IPS DF 19.7 (cell line): ENCODE measurements around the gene F7.
"Not testable (repeated sequence)": the region's sequence is repeated elsewhere in the genome, so short reads cannot be mapped to it uniquely, and the experiment has no call there.

Source experiments
- DNase-seq: peaks from one replicate; pipeline ENCODE4 v3.0.0-alpha.2; 2013; ENCODE audit warnings: low read depth, low spot score

Gene F7

DNA sequence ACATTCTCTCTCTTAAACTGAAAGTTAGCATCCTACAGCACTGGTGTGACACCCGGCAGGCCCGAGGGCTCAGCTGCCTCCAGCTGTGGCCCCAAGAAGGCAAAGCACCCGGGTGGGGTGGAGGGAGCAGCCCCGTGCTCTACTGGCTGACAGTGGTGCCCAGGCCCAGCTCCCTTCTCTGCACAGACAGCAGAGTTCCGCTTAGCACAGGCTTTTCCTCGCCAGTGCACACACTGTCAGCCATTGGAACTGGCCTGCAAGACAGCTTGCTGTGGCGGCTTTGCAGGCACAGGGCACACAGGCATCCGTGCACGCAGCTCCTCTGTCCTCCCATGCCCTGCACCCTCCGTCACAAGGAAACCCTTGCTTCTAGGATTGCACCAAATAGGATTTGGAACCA, 3.3 kb upstream of the F7 start:
- DNase-seq = not testable (repeated sequence)

DNA sequence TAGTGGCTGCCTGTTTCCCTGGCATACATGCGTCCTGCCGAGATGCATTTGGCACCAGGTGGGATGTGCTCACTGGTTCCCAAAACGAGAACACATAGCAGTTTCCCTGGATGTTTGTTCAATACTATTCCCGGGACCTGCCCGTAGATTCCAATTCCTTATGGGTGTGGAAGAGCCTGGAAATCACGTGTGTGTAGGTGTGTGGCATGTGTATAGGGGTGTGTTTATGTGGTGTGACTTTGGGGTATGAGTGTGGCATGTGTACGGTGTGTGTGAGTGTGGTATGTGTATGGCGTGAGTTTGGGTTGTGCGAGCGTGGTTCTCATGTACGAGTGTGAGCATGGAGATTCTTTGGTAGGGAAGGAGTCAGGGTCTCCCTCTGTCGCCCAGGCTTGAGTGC, 2.9 kb upstream of the F7 start:
- DNase-seq = no peak

DNA sequence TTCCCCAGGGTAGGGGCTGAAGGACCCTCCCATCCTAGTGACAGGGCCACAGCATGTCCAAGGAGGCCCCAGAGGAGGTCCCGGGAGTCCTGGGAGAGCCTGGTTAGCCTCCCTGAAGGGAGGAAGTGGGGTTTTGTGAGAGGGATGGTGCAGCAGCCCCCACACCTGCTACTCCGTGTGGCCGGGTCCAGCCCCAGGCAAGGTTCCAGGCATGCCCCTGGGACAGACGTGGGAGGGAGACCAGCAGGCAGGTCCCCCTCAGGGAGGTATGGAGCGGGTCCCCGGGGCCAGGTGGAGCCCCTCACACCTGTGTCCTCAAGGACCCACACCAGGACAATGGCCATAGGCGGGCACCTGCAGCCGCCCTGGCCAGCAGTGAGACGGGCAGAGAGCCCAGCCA, 1.9 kb upstream of the F7 start:
- DNase-seq = no peak

DNA sequence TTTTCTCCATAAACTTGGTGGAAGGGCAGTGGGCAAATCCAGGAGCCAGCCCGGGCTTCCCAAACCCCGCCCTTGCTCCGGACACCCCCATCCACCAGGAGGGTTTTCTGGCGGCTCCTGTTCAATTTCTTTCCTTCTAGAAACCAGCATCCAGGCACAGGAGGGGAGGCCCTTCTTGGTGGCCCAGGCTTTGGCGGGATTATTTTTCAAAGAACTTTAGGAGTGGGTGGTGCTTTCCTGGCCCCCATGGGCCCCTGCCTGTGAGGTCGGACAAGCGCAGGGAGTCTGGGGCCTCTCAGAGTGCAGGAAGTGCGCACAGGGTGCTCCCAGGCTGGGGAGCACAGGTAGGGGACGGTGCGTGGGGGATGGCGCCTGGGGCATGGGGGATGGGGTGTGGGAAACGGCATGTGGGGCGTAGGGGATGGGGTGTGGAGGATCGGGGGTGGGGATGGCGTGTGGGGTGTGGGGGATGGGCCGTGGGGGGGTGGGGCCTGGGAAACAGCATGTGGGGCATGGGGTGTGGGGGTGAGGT, 396 bp downstream of the F7 start:
- no peak for DNase-seq

DNA sequence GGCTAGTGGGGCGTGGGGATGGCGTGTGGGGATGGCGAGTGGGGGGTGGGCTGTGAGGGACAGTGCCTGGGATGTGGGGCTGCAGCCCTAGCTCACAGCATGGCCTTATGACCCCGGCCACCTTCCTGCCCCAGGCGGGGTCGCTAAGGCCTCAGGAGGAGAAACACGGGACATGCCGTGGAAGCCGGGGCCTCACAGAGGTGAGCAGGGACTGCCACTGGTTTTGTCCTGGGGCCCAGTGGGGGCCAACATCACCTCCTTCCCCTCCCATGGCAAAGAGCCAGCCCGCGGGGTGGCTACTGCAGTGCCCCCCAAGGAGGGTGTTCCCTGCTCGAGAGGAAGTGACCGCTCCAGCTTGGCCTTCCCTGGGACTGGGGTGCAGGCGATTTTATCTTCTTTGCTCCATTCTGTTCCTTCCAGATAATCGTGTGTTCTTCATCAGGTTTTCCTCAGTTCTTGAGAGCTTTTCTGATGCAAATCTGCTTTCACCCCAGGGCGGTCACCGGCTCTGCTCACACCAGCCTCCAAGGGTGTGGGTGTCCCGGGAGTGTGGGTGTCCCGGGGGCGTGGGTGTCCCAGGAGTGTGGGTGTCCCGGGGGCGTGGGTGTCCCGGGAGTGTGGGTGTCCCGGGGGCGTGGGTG, 1.2 kb downstream of the F7 start:
- DNase-seq = no peak

DNA sequence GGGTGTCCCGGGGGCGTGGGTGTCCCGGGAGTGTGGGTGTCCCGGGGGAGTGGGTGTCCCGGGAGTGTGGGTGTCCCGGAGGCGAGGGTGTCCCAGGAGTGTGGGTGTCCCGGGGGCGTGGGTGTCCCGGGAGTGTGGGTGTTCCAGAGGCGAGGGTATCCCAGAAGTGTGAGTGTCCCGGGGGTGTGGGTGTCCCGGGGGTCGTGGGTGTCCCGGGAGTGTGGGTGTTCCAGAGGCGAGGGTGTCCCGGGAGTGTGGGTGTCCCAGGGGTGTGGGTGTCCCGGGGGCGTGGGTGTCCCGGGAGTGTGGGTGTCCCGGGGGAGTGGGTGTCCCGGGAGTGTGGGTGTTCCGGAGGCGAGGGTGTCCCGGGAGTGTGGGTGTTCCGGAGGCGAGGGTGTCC, 2.9 kb downstream of the F7 start:
- DNase-seq = not testable (repeated sequence)

DNA sequence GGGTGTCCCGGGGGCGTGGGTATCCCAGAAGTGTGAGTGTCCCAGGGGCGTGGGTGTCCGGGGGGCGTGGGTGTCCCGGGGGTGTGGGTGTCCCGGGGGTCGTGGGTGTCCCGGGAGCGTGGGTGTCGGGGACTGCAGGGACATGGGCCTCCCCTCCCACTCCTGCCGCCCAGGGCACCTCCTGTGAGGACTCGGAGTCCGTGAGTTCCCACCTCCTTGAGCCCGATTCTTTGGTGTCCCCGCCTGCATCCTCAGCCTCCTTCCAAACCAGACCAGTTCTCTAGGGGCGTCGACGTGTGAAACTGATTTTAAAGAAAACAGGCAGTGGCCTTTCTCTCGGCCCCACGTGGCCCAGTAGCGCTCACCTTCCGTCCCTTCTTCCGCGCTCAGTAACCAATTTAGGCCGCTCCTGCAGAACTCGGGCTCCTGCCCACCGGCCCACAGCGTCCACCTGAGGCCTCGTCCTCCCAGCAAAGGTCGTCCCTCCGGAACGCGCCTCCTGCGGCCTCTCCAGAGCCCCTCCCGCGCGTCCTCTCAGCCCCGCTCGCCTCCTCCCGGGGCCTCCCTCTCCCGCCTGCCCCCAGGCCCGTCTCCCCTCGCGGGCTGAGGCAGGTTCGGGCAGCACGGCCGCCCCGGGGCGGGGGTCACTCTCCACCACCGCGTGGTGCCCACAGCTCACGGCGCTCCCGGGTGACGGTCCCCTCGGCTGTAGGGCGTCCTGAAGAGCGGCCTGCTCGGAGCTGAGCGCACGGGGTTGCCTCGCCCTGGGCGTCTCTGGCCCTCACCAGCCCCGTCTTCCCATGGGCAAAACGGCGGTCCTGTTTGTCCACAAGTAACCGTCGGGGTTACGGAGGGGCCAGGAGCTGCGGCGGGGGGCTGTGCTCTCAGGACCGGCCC, 3.8 kb downstream of the F7 start:
- no peak for DNase-seq

DNA sequence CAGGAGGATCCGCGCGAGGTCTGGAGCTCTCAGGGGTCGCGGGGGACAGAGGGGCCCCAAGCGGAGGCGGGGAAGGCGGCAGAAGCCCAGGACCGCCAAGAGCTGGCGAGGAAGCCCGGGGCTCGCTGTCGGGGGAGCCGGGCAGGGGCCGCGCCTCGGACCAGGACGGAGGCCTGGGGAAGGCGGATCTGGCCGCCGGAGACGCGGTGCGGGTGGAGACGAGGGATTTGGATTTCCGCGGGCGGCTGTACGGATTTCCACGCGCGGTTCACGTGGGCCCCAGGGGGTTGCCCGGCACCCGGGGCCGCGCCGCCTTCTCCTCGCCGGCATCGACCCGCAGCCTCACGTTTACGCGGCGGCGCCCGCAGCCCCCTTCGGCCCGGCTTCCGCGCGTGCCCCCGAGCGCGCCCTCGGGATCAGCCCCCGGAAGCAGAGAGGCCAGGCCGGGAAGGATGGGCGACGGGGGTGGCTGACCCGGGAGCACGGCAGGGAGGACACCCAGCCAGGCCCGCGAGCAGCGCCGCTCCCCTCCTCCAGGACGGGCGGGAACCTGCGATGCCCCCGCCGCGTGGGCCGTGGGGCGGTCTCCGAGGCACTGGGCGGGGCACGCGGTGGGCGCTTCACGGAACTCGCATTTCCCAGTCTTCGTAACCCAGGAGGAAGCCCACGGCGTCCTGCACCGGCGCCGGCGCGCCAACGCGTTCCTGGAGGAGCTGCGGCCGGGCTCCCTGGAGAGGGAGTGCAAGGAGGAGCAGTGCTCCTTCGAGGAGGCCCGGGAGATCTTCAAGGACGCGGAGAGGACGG, 4.7 kb downstream of the F7 start:
- no peak for DNase-seq

DNA sequence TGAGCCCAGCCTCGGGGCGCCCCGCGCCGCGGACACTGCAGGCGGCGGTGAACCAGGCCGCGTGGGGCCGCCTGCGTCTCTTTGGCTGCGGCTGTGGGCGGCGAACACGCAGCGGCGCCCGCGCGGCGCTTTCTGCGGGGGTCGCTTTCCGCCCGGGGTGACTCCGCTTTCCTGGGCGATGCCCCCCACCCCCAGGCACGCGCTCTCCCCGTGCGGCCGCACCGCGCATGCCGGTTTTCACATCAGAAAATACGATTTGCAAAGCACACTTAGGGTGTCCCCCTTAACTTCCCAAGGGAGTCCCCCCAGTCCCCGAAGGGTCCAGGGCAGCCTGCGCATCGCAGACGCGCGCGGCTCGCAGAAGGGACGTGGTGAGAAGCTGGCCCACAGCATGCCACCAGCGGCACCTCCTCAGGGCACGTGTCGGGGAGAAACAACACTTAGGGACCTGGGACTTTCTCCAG, 5.3 kb downstream of the F7 start:
- DNase-seq = no peak

DNA sequence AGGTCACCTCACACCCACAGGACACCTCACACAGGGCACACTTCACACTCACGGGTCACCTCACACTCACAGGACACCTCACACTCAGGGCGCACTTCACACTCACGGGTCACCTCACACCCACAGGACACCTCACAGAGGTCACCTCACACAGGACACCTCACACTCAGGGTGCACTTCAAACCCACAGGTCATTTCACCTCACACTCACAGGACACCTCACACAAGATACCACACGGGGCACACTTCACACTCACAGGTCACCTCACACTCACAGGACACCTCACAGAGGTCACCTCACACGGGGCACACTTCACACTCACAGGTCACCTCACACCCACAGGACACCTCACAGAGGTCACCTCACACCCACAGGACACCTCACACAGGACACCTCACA, 6.2 kb downstream of the F7 start:
- DNase-seq = not testable (repeated sequence)

DNA sequence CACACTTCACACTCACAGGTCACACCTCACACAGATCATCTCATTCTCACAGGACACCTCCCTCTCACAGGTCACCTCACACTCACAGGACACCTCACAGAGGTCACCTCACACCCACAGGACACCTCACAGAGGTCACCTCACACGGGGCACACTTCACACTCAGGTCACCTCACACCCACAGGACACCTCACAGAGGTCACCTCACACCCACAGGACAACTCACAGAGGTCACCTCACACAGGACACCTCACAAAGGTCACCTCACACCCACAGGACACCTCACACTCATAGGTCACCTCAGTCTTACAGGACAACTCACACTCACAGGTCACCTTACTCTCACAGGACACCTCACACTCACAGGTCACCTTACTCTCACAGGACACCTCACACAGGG, 6.9 kb downstream of the F7 start:
- DNase-seq = not testable (repeated sequence)

DNA sequence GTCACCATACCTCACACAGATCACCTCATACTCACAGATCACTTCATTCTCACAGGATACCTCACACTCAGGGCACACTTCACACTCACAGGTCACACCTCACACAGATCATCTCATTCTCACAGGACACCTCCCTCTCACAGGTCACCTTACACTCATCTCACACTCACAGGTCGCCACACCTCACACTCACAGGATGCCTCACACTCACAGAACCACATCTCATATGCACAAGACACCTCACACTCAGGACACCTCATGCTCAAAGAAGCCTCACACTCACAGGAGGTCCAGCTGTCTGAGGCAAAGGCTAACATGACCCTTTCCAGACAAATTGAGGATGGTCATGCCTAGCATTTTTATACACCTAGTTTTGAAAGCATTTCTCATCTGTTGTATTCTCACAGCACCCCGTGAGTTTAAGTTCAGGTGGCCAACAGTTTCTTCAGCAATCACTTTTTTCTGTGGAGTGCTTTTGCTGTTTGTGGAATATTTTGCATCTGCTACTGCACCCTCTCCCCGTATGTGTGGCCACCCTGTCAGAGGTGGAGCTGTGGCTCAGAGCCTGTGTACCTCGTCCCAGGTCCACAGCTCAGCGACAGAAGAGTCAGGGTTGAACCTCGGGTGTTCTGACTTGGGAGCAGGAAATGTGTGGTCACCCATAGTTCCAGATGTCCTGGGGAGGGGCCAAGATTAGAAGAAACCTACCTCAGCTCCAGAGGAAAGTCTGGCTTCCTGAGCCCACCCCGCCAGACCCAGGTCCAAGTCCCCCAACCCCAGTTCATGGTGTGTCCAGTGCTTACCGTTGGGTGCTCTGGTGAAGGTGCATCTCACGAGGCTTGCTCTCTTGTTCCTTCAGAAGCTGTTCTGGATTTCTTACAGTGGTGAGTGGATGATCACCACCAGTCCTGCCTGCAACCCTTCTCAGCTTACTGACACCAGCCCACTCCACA, 7.6 kb downstream of the F7 start:
- DNase-seq = no peak

DNA sequence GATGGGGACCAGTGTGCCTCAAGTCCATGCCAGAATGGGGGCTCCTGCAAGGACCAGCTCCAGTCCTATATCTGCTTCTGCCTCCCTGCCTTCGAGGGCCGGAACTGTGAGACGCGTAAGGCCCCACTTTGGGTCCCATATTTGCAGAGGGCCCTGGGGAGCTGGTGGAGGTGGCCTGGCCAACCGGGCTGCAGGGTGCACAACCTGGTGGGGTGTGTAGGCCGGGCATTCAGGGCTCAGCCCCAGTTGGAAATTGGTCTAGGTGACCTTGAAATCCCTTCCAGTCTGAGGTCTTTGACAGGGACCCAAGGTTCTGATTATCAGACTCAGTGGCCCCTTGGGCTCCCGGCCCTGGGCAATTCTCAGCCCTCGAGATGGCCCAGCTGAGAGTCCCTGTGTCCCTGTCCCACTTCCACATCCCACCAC, 8.3 kb downstream of the F7 start:
- no peak for DNase-seq

DNA sequence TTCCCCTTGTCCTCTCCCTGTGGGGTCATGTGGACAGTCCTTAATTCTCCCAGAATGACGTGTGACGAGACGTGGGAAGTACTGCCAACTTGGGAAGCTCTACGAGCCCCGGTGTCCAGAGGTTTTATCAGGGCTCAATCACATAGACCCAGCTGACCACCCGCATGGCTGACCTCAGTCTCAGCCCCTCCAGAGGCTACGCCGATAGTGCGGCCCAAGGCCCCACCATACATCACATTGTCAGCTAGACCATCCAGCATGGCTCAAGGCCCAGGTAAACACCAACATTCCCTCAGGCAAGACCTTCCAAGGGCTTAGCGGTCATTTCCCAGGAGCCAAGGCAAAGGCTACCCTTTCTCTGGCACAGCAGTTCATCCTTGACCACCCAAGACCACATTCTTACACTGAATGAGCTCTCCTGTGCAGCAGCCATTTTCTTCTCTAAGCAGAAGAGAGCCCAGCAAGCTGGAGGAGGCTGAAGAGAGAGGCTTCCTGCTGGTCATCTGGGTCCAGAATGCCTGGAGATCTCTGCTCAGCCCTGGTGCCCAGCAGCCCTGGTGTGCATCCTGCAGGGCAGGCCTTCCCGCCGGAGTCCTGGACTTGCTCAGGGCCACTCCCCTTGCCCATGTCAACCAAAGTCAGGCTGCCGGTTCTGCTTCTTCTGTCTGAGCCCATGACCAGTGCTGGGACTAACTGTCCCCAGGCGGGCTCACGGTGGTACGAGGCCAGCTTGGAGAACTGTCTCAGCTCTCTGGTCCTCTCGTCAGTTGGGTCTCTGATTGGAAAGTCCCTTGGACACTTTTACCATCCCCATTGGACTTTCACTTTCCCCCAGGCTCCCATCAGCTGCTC, 9.1 kb downstream of the F7 start:
- no peak for DNase-seq

DNA sequence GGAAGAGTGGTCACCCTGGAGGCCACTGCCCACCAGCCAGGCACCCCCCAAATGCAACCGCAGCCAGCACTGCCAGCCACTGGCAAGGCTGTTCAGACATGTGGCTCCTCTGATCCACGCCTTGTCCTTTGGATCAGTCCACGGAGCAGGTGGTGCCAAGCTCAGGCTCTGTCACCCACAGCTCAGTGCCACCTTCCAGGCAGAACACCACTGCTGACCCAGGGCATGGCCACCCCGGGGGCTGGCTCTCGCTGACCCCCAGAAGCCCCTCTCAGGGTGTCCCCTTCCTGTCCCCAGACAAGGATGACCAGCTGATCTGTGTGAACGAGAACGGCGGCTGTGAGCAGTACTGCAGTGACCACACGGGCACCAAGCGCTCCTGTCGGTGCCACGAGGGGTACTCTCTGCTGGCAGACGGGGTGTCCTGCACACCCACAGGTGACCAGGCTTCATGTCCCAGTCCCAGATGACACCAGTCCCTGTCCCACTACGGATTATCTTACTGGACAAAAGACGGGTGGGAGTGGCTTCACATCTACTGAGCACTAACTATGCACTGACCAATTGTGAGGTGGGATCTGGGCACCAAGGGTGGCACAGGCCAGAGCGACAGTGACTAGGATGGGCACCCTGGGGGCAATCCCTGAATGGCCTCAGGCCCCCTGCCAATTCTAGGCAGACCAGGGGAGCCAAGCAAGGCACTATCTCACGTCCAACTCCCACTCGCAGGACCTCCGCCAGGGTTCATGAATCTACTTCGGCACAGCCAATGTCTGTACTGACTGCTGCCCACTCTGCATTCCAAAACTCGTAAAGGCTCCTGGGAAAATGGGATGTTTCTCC, 10.0 kb downstream of the F7 start:
- DNase-seq = no peak

DNA sequence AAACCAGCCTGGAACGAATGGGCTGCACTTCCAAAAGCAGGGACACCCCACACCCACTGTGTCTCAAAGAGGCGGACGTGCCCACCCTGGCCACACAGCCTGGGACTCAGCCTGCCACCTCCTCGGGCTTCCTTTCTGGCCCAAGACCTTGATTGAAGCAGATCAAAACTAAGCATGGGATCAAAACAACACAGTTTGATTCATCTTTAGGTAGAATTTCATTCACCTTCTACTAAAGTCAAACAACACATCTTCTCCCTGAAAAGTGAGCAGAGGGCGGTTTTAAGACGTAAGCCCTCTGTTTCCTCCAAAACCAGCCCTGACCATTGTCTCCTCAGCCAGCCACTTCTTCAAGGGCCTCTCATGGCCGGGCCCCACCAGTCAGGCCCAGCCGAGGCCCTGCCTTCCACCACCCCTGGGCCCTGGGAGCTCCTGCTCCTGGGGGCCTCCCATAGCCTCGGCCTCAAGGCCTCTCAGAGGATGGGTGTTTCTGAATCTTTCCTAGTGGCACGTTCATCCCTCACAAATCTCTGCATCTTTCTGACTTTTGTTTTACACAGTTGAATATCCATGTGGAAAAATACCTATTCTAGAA, 10.7 kb downstream of the F7 start:
- no peak for DNase-seq

DNA sequence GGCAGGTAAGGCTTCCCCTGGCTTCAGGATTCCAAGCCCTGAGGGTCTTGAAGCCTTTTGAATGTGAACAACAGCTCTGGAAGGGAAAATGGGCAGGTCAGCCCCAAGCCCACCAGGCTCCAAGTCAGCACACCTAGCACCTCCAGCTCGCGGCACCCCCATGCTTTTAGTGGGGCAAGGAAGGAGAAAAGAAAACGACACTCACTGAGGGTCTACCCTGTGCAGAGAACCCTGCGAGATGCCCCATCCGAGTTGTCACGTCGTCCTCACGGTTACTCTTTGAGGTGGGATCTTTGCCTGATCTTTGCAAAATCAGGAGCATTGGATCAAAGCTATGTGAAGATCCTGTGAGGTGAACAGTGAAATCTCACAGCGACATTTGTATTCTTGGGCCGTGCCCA, 11.3 kb downstream of the F7 start:
- DNase-seq = no peak

DNA sequence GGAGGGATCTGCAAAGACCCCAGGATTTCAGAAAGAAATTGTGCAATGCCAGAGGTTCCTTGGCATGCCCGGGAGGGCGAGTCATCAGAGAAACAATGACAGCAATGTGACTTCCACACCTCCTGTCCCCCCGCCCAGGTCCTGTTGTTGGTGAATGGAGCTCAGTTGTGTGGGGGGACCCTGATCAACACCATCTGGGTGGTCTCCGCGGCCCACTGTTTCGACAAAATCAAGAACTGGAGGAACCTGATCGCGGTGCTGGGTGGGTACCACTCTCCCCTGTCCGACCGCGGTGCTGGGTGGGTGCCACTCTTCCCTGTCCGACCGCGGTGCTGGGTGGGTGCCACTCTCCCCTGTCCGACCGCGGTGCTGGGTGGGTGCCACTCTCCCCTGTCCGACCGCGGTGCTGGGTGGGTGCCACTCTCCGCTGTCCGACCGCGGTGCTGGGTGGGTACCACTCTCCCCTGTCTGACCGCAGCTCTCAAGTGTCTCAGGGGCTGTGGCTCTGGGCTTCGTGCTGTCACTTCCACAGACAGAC, 11.8 kb downstream of the F7 start:
- DNase-seq = no peak
